ENCODE results near the gene DIO1. TPM values are rescaled to one million over a fixed set of nuclear protein-coding genes. Genes with fewer than 3 reads are reported as not detected.

The DIO1 gene
- polyA plus RNA-seq, 1 of the 3 experiments (the other 2 are of a cell fraction), result not detected

DNA sequence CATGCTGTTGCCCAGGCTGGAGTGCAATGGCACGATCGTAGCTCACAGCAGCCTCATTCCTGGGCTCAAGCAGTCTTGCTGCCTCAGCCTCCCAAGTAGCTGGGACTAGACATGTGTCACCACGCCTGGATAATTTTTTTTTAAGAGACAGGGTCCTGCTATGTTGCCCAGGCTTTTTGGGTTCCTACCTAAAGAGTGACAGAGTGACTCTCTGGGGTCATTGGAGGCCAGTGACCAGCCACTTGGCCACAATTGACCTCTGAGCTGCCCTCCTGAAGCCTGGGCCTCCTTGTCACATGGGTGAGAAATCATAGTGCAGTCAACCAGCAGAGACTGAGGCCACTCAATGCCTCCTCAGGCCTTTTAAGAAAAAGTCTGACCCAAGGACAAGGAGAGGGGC lies 5.7 kb downstream of the DIO1 start:
- Histone ChIP-seq H3K9ac (no peak overlapping the region), H3K9me3 (no peaks in the 10 kb centered on the region), H3K27ac (ENCODE audit: low read depth in 2 of 2, low read length in 1 of 2) (no peak overlapping the region), H3K4me3 (ENCODE audit: low read depth in 2 of 2, low read length in 1 of 2) (no peak overlapping the region), H3K36me3 (replicated peaks in 1 of 2; ENCODE audit: control insufficient read depth in 1 of 2, insufficient read depth in 2 of 2, low read length in 1 of 2) (no peaks in the 10 kb centered on the region), H3K79me2 (ENCODE audit: insufficient read depth) (no peaks in the 10 kb centered on the region), H3K27me3 (ENCODE audit: insufficient read depth) (no peaks in the 10 kb centered on the region), H3F3A (replicated peaks; ENCODE audit: insufficient read depth) (peaks cover 4% of the 10 kb centered on the region), H3K4me2 (no peak overlapping the region), H2AFZ (ENCODE audit: low read depth) (no peak overlapping the region), H3K4me1 (ENCODE audit: control insufficient read depth in 1 of 2, insufficient read depth in 2 of 2, low read depth in 1 of 2, low read length in 1 of 2) (no peaks in the 10 kb centered on the region; a peak in 1 of 4 replicates), H3K9me2 (no peaks in the 10 kb centered on the region), H4K20me1 (ENCODE audit: insufficient read depth) (no peaks in the 10 kb centered on the region)
- TF ChIP-seq POLR2AphosphoS5 (IDR thresholded peaks at IDR 0.05; ENCODE audit: low read depth, low read length), result no peak
- no peak for TF ChIP-seq REST (IDR thresholded peaks at IDR 0.05; ENCODE audit: low read depth, low read length)
- TF ChIP-seq YY1 (IDR thresholded peaks at IDR 0.05; ENCODE audit: low read depth), result no peak
- no peak for TF ChIP-seq JUND (IDR thresholded peaks at IDR 0.05)
- TF ChIP-seq FOXJ3 (CRISPR knock-in tag; IDR thresholded peaks at IDR 0.05), result no peak
- no peak for TF ChIP-seq GATA2 (CRISPR knock-in tag; IDR thresholded peaks at IDR 0.05)
- no peak for TF ChIP-seq EZH2phosphoT487 (IDR thresholded peaks at IDR 0.05; ENCODE audit: borderline replicate concordance, low read depth)
- no peak for TF ChIP-seq TAF1 (IDR thresholded peaks at IDR 0.05; ENCODE audit: borderline replicate concordance, low read depth, low read length)
- TF ChIP-seq, protein P1, sequence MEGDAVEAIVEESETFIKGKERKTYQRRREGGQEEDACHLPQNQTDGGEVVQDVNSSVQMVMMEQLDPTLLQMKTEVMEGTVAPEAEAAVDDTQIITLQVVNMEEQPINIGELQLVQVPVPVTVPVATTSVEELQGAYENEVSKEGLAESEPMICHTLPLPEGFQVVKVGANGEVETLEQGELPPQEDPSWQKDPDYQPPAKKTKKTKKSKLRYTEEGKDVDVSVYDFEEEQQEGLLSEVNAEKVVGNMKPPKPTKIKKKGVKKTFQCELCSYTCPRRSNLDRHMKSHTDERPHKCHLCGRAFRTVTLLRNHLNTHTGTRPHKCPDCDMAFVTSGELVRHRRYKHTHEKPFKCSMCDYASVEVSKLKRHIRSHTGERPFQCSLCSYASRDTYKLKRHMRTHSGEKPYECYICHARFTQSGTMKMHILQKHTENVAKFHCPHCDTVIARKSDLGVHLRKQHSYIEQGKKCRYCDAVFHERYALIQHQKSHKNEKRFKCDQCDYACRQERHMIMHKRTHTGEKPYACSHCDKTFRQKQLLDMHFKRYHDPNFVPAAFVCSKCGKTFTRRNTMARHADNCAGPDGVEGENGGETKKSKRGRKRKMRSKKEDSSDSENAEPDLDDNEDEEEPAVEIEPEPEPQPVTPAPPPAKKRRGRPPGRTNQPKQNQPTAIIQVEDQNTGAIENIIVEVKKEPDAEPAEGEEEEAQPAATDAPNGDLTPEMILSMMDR (IDR thresholded peaks at IDR 0.05), result no peak
- no peak for TF ChIP-seq FOXM1 (IDR thresholded peaks at IDR 0.05; ENCODE audit: low read depth)
- no peak for TF ChIP-seq EP300 (IDR thresholded peaks at IDR 0.05; ENCODE audit: borderline replicate concordance in 1 of 2, low read depth in 1 of 2, low read length in 1 of 2)
- no peak for TF ChIP-seq ELF1 (IDR thresholded peaks at IDR 0.05)
- no peak for TF ChIP-seq TEAD4 (IDR thresholded peaks at IDR 0.05; ENCODE audit: borderline replicate concordance, insufficient read depth)
- no peak for TF ChIP-seq SMC3 (IDR thresholded peaks at IDR 0.05; ENCODE audit: low read depth, low read length)
- no peak for TF ChIP-seq GABPA (IDR thresholded peaks at IDR 0.05; ENCODE audit: low read depth)
- no peak for TF ChIP-seq RXRA (IDR thresholded peaks at IDR 0.05; ENCODE audit: borderline replicate concordance, low read depth)
- TF ChIP-seq, protein P2, sequence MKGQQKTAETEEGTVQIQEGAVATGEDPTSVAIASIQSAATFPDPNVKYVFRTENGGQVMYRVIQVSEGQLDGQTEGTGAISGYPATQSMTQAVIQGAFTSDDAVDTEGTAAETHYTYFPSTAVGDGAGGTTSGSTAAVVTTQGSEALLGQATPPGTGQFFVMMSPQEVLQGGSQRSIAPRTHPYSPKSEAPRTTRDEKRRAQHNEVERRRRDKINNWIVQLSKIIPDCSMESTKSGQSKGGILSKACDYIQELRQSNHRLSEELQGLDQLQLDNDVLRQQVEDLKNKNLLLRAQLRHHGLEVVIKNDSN (IDR thresholded peaks at IDR 0.05; ENCODE audit: borderline replicate concordance, low read depth), result no peak
- TF ChIP-seq MXI1 (IDR thresholded peaks at IDR 0.05; ENCODE audit: low read depth, low read length), result no peak
- TF ChIP-seq RAD21 (IDR thresholded peaks at IDR 0.05; ENCODE audit: low read length), result no peak
- no peak for TF ChIP-seq SIN3A (IDR thresholded peaks at IDR 0.05; ENCODE audit: borderline replicate concordance, low read depth, low read length)
- ChIA-PET POLR2A (no interaction called here), CTCF (interaction anchor here (0.7 to 3.2 kb wide), 5 partner anchors 10 to 48 kb away, joined by 3 to 14 read pairs (median 3); partner anchors contain the start of gene YIPF1)
- WGBS (ENCODE audit: low lambda C conversion rate), result 91% methylated on average over 3 of the region's 3 CpGs
- no peak for DNase-seq

Data from SK-N-SH (cell line).